Femur (tissue), 1 donor: Measurements from ENCODE around the gene PAF1.

Experiments
- DNase-seq: peaks from one replicate; pipeline ENCODE4 v3.0.0-alpha.2; 2017

PAF1 gene

DNA sequence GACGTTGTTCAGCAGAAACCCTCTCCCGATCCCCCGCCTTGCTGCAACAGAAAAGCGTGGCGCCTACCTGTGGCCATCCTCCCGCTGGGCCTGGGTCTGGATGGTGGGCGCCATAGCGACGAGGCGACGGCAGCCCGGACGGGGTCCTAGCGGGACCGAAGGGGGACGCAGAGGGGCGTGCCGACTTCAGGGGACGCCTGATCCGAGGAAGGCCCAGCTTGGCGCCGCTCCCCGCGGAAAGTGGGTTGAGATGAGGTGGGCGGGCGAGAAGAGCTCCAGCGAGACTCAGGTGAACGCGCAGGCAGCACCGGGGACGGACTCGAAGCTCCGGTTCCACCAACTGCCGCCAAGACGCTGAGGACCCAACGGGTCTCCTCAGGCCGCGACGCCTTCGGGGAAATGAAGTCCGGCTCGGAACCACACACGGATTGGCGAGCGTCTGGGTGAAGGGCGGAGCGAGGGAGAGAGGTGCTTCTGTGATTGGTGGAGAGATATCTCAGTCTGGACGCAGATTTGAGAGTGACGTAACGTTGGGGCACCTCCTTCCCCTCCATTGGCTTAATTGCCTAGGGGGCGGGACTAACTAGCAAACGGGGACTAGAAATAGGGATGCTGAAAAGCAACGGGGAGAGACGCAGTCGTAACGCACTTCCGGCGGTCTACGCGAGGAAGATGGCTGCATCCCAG is at the start of gene PAF1, which contains the start of gene MED29:
Gene PAF1, minus strand, starts transcription at position 356 of the 687 bp plus-strand sequence. Its CDS starts 242 bp downstream, at position 114.
Gene MED29, plus strand, starts transcription at position 628 of the 687 bp plus-strand sequence. Its CDS starts 45 bp downstream, at position 673.
- peak; percentile 99 for DNase-seq

DNA sequence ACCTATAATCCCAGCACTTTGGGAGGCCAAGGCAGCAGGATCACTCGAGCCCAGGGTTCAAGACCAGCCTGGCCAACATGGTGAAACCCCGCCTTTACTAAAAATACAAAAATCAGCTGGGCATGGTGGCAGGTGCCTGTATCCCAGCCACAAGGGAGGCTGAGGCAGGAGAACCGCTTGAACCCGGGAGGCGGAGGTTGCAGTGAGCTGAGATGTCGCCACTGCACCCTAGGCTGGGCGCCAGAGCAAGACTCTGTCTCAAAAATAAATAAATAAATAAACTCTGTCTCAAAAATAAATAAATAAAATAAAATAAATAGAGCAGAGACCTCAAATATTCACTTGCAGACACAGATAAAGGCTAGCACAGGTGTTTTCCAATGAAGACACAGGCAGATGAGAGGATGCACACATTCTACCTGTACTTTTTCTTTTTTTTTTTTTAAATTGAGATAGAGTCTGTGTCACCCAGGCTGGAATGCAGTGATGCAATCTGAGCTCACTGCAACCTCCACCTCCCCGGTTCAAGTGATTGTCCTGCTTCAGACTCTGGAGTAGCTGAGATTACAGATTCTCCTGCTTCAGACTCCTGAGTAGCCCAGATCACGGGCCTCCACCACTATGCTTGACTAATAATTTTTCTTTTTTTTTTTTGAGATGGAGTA is 47.5 kb upstream of the PAF1 start:
- DNase-seq = no peak

GRCh38 chr19:39436350-39436716 is 45.4 kb upstream of the PAF1 start:
- DNase-seq = no peak

DNA sequence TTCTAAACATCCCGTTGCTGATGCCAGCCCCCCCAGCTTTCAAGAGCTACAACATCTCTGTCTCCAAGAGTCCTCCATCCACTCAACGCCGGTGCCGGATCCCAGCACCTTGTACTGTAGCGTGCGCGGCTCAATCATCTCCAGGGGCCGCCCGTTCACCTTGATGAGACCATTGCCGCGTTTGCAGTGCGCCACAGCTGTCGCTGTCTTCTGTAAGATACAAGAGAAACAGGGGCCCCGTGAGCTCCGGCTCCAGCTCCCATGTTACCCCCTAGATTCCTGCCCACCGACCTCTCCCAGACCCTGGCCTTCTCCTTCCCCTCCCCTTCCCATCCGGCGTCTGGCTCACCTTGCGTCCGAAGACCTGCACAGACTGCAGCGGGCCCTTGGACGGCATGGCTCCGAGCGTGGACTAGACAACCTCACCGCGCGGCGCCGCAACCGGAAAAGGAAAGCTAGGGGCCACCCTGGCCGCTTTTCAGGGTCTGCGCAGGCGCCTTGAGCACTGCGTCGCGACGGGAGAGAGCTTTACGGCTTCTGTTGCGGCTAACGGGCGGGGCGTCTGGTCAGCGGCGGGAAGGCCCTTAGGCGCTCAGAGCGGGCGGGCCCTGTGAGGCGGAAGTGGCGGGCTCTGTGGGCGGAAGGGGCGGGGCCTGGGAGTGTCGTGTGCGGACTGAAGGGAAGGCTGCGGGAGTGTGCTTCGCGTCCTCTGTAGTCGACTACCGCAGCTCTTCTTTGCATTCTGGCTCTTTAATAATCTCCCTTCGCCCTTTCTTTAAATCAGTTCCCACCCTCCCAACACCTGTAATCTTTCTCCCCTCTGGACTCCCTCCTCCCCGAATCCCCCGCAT is 44.8 kb upstream of the PAF1 start, which contains the start of gene RPS16:
Gene RPS16, minus strand, starts transcription at position 451 of the 851 bp plus-strand sequence. Its CDS starts 54 bp downstream, at position 397.
- peak; percentile 99 for DNase-seq

GRCh38 chr19:39434123-39435076 is 43.5 kb upstream of the PAF1 start:
- no peak for DNase-seq

- no peak for DNase-seq
Observed at GRCh38 chr19:39433480-39434079, 42.7 kb upstream of the PAF1 start.

DNA sequence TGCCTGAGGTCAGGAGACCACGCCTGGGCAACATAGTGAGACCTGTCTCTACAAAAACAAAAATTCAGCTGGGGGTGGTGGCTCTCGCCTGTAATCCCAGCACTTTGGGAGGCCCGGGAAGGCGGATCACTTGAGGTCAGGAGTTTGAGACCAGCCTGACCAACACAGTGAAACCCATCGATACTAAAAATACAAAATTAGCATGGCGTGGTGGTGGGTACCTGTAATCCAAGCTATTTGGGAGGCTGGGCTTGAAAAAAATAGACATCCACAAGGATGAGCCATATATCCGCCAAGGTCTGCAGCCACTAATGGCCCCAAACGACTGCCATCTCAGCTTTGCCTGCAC is 41.7 kb upstream of the PAF1 start:
- no peak for DNase-seq

GRCh38 chr19:39430675-39431593 is 40.0 kb upstream of the PAF1 start:
- no peak for DNase-seq

GRCh38 chr19:39428283-39429112 is 37.6 kb upstream of the PAF1 start:
- DNase-seq = peak; percentile 92

GRCh38 chr19:39427707-39428106 is 36.8 kb upstream of the PAF1 start:
- no peak for DNase-seq

DNA sequence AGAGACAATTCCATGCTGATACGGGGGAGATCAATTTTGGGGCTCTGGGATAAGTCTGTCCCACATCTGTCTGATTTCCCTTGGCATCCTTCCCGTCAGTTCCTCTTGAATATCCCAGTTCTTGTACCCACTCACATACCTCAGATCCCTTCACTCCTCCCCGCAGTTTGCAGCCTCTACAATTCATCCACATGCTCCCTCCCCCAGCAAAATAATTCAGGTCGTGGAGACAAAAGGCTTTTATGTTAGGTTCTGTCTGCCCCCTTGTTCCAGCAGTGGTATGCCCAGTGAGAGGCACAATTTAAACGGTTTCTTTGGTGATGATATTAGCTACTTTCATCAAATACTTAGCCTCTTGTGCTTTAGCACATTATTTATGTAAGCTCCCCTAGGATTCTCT is 35.3 kb upstream of the PAF1 start:
- no peak for DNase-seq

- no peak for DNase-seq
Observed at GRCh38 chr19:39425744-39426143, 34.8 kb upstream of the PAF1 start.

GRCh38 chr19:39424934-39425333 is 34.0 kb upstream of the PAF1 start:
- no peak for DNase-seq

- no peak for DNase-seq
Observed at GRCh38 chr19:39423258-39424086, 32.6 kb upstream of the PAF1 start.

DNA sequence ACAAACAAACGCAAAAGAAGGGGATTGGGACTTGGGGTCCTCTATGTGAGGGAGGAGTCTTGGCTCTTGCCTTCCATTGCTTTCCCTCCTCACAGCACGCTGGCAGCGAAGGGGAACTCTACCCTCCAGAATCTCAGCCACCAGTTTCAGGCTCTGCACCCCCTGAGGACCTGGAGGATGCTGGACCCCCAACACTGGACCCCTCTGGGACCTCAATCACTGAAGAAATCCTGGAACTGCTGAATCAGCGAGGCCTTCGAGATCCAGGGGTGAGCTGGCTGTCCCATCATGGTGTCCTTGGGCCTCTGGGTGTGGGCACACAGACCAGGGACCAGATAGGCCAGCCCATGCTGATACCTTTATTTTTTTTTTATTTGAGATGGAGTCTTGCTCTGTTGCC is 31.1 kb upstream of the PAF1 start:
- no peak for DNase-seq

GRCh38 chr19:39420769-39421168 is 29.9 kb upstream of the PAF1 start:
- DNase-seq = no peak

DNA sequence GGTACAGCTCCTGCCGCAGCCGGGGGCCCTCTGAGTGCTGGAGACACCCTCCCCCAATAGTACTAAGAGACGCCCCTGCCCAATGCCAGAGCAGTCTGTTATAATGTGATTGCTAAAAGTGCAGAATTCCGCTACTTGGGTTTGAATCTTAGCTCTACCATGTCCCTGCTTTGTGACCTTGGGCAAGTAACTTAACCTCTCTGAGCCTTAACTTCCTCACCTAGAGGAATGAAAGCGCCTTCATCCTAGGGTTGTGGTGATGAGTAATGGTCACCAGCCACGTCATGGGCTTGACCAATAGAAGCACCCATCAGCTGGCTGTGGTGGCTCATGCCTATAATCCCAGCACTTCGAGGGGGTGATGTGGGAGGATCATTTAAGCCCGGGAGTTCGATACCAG is 28.1 kb upstream of the PAF1 start:
- DNase-seq = no peak

GRCh38 chr19:39417463-39418181 is 26.7 kb upstream of the PAF1 start:
- DNase-seq = no peak
